Mucosa of rectum (tissue), 2 donors: Measurements from ENCODE around the gene SRPK2.
"Not testable (repeated sequence)": the region's sequence is repeated elsewhere in the genome, so short reads cannot be mapped to it uniquely, and the experiment has no call there.

Experiments used
- H3K27ac ChIP-seq, 2 donors: one replicate each; pipeline ENCODE4 v1.7.0; 2013; ENCODE audit warnings: inconsistent platforms in 2 of 2, low read depth in 2 of 2, low read length in 2 of 2
- H3K27me3 ChIP-seq, 2 donors: one replicate each; pipeline ENCODE4 v1.7.0; 2013; ENCODE audit warnings: low read length in 2 of 2; ENCODE audit not compliant: control insufficient read depth in 2 of 2, insufficient read depth in 2 of 2
- H3K36me3 ChIP-seq, 2 donors: one replicate each; pipeline ENCODE4 v1.7.0; 2013; ENCODE audit warnings: low read length in 2 of 2; ENCODE audit not compliant: control insufficient read depth in 2 of 2, insufficient read depth in 2 of 2
- H3K4me1 ChIP-seq, 2 donors: one replicate each; pipeline ENCODE4 v1.7.0; 2013; ENCODE audit warnings: low read length in 2 of 2, mild to moderate bottlenecking in 1 of 2; ENCODE audit not compliant: control insufficient read depth in 2 of 2, insufficient read depth in 2 of 2
- H3K4me3 ChIP-seq, 2 donors: one replicate each; pipeline ENCODE4 v1.7.0; 2013; ENCODE audit warnings: low read length in 2 of 2
- H3K9ac ChIP-seq, 2 donors: one replicate each; pipeline ENCODE4 v1.7.0; 2013; ENCODE audit warnings: low read length in 2 of 2, low read depth in 1 of 2, mild to moderate bottlenecking in 1 of 2
- H3K9me3 ChIP-seq, 2 donors: one replicate each; pipeline ENCODE4 v1.7.0; 2013; ENCODE audit warnings: low read length in 2 of 2; ENCODE audit not compliant: control insufficient read depth in 2 of 2
- donor health status: healthy.
- donor health status: Normal muscosa, but diverticular disease.

SRPK2 gene

GRCh38 chr7:105204520-105204919 is 184.2 kb downstream of the SRPK2 start:
- H3K27ac ChIP-seq: no peak overlapping the region
- H3K27me3 ChIP-seq: no peaks in the 10 kb centered on the region
- H3K9me3 ChIP-seq: no peaks in the 10 kb centered on the region
- H3K36me3 ChIP-seq: peaks cover 0 to 7% of the 10 kb centered on the region in 2 donors
- no peak overlapping the region for H3K9ac ChIP-seq
- no peaks in the 10 kb centered on the region for H3K4me1 ChIP-seq
- no peak overlapping the region for H3K4me3 ChIP-seq

DNA sequence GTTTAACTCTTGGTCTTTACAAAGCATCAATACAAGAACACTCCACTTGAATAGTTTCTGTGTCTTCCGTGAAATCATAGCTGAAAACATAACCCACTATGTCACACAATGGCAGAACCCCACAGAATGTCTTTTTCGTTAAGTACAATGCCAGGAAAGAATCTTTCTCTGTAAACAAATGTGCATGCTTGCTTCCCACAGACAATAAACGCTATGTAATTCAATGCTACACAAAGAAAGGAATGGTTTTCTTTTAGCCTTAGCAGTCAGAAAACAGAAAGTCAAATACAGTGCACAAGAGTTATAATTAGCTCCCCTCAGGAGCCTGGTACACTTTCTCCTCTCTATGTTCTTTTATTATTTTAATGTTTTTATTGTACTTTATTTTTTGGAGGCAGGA is 186.1 kb downstream of the SRPK2 start:
- H3K4me1 ChIP-seq: no peaks in the 10 kb centered on the region
- H3K9me3 ChIP-seq: no peaks in the 10 kb centered on the region
- H3K27me3 ChIP-seq: no peaks in the 10 kb centered on the region
- H3K4me3 ChIP-seq: no peak overlapping the region
- H3K27ac ChIP-seq: no peak overlapping the region
- no peak overlapping the region for H3K9ac ChIP-seq
- H3K36me3 ChIP-seq: peaks cover 0 to 9% of the 10 kb centered on the region in 2 donors

- Histone ChIP-seq H3K9me3 (no peaks in the 10 kb centered on the region), H3K27me3 (no peaks in the 10 kb centered on the region), H3K4me1 (no peaks in the 10 kb centered on the region), H3K36me3 (peaks cover 0 to 9% of the 10 kb centered on the region in 2 donors), H3K4me3 (no peak overlapping the region), H3K27ac (no peak overlapping the region), H3K9ac (no peak overlapping the region)
Observed at GRCh38 chr7:105199386-105199785, 189.3 kb downstream of the SRPK2 start.

GRCh38 chr7:105198223-105198622 is 190.5 kb downstream of the SRPK2 start:
- Histone ChIP-seq H3K27ac (no peak overlapping the region), H3K36me3 (peaks cover 0 to 7% of the 10 kb centered on the region in 2 donors), H3K4me1 (no peaks in the 10 kb centered on the region), H3K9me3 (no peaks in the 10 kb centered on the region), H3K9ac (no peak overlapping the region), H3K27me3 (no peaks in the 10 kb centered on the region), H3K4me3 (no peak overlapping the region)

DNA sequence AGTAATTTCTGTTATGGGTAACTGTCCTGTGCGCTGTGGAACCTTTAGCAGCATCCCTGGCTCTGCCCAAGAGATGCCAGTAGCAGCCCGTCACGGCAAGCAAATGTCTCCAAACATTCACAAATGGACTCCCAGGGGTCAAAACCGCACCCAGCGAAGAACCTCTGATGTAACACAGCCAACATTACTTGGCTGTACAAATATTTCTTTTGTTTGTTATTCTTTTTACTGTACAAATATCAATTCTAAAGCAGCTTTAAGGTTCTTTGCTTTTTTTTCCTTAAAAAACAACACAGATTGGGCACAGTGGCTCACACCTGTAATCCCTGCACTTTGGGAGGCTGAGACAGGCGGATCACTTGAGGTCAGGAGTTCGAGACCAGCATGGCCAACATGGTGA is 192.2 kb downstream of the SRPK2 start:
- no peaks in the 10 kb centered on the region for H3K4me1 ChIP-seq
- H3K36me3 ChIP-seq: peaks cover 0 to 5% of the 10 kb centered on the region in 2 donors
- no peak overlapping the region for H3K4me3 ChIP-seq
- H3K27ac ChIP-seq: no peak overlapping the region
- H3K9ac ChIP-seq: no peak overlapping the region
- no peaks in the 10 kb centered on the region for H3K27me3 ChIP-seq
- H3K9me3 ChIP-seq: no peaks in the 10 kb centered on the region

DNA sequence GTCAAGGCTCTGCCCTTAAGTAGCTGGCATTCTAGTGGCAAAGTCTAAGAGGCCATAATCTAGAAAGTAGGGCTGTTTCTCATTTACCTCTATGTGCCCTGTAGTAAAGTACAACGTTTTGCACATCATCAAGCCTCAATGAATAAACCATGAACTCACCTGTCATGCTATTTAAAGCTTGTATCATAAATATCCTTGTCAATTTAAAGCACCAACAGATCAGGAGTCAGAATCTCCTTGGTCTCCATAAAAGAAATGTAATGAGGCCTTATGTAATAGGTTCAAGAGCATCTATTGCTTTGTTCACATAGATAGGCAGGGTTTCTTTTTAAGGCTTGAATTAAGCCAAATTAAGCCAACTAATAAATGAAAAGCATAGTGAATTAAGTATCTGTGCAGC is 192.8 kb downstream of the SRPK2 start:
- Histone ChIP-seq H3K9me3 (no peaks in the 10 kb centered on the region), H3K4me3 (no peak overlapping the region), H3K36me3 (peaks cover 0 to 5% of the 10 kb centered on the region in 2 donors), H3K27me3 (no peaks in the 10 kb centered on the region), H3K9ac (no peak overlapping the region), H3K4me1 (no peaks in the 10 kb centered on the region), H3K27ac (no peak overlapping the region)

- H3K36me3 ChIP-seq, H3K27ac ChIP-seq, H3K9me3 ChIP-seq, H3K27me3 ChIP-seq, H3K4me1 ChIP-seq, H3K9ac ChIP-seq, H3K4me3 ChIP-seq: not testable (repeated sequence)
Observed at GRCh38 chr7:105194959-105195358, 193.8 kb downstream of the SRPK2 start.

- Histone ChIP-seq H3K4me3 (no peak overlapping the region), H3K36me3 (no peaks in the 10 kb centered on the region), H3K9me3 (no peaks in the 10 kb centered on the region), H3K27me3 (no peaks in the 10 kb centered on the region), H3K27ac (no peak overlapping the region), H3K9ac (no peak overlapping the region), H3K4me1 (no peaks in the 10 kb centered on the region)
Observed at GRCh38 chr7:105191331-105191730, 197.4 kb downstream of the SRPK2 start.

- Histone ChIP-seq H3K9me3 (no peaks in the 10 kb centered on the region), H3K27me3 (no peaks in the 10 kb centered on the region), H3K27ac (no peak overlapping the region), H3K4me1 (no peaks in the 10 kb centered on the region), H3K4me3 (no peak overlapping the region), H3K36me3 (no peaks in the 10 kb centered on the region), H3K9ac (no peak overlapping the region)
Observed at GRCh38 chr7:105189859-105190492, 198.7 kb downstream of the SRPK2 start.

DNA sequence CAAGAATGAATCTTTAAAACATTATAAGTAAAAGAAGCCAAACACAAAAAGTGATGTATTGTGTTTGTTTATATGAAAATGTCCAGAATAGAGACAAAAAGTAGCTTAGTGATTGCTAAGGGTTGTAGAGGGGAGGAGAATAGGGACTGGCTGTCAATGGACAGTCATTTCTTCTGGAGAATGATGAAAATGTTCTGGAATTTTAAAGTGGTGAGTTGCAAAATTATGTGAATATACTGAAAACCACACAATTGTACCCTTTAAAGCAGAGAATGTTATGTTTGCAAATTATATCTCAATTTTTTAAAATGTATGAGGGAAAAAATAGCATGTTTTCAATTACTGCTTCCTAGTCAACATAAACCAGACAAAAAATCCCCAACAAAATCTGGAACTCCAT is 200.5 kb downstream of the SRPK2 start:
- no peaks in the 10 kb centered on the region for H3K9me3 ChIP-seq
- no peak overlapping the region for H3K27ac ChIP-seq
- H3K27me3 ChIP-seq: no peaks in the 10 kb centered on the region
- H3K36me3 ChIP-seq: no peaks in the 10 kb centered on the region
- no peak overlapping the region for H3K4me3 ChIP-seq
- H3K4me1 ChIP-seq: no peaks in the 10 kb centered on the region
- no peak overlapping the region for H3K9ac ChIP-seq
